GM18861 (cell line): ENCODE results near the gene SLCO3A1.

Experiments
- ATAC-seq: cut with Tn5 transposase; IDR thresholded peaks from one replicate; pipeline ENCODE4 v1.9.1; 2021; ENCODE audit not compliant: unreplicated experiment

SLCO3A1 gene

GRCh38 chr15:92118162-92118935 is 264.8 kb downstream of the SLCO3A1 start:
- no peak for ATAC-seq

GRCh38 chr15:92118936-92119325 is 265.4 kb downstream of the SLCO3A1 start:
- no peak for ATAC-seq

GRCh38 chr15:92120094-92120795 is 266.7 kb downstream of the SLCO3A1 start:
- ATAC-seq: no peak

GRCh38 chr15:92121047-92121446 is 267.5 kb downstream of the SLCO3A1 start:
- no peak for ATAC-seq

- no peak for ATAC-seq
Observed at GRCh38 chr15:92122259-92122658, 268.8 kb downstream of the SLCO3A1 start.

- no peak for ATAC-seq
Observed at GRCh38 chr15:92123962-92124656, 270.6 kb downstream of the SLCO3A1 start.

GRCh38 chr15:92124657-92125010 is 271.1 kb downstream of the SLCO3A1 start:
- no peak for ATAC-seq

GRCh38 chr15:92128788-92129187 is 275.3 kb downstream of the SLCO3A1 start:
- no peak for ATAC-seq

GRCh38 chr15:92130244-92130643 is 276.7 kb downstream of the SLCO3A1 start:
- no peak for ATAC-seq

- ATAC-seq: no peak
Observed at GRCh38 chr15:92130906-92131305, 277.4 kb downstream of the SLCO3A1 start.

GRCh38 chr15:92132982-92133755 is 279.7 kb downstream of the SLCO3A1 start:
- ATAC-seq: no peak

GRCh38 chr15:92140796-92141195 is 287.3 kb downstream of the SLCO3A1 start:
- no peak for ATAC-seq

- ATAC-seq: no peak
Observed at GRCh38 chr15:92141607-92142006, 288.1 kb downstream of the SLCO3A1 start.

- ATAC-seq: no peak
Observed at GRCh38 chr15:92142242-92143232, 289.0 kb downstream of the SLCO3A1 start.

- ATAC-seq: no peak
Observed at GRCh38 chr15:92143765-92144164, 290.3 kb downstream of the SLCO3A1 start.

- no peak for ATAC-seq
Observed at GRCh38 chr15:92146511-92147150, 293.1 kb downstream of the SLCO3A1 start.

- ATAC-seq: no peak
Observed at GRCh38 chr15:92149029-92149428, 295.5 kb downstream of the SLCO3A1 start.

GRCh38 chr15:92149465-92149864 is 296.0 kb downstream of the SLCO3A1 start:
- ATAC-seq: no peak

GRCh38 chr15:92151168-92151567 is 297.7 kb downstream of the SLCO3A1 start:
- no peak for ATAC-seq
